Activated CD4-positive, alpha-beta T cell treated with anti-CD3 and anti-CD28 coated beads, Interleukin-2, amount 50 U/mL, for 1 hour (primary cell): ENCODE measurements around the gene IQCN.

Experiments used
- DNase-seq: peaks from one replicate; pipeline ENCODE4 v3.0.0-alpha.2; 2020

The IQCN gene

DNA sequence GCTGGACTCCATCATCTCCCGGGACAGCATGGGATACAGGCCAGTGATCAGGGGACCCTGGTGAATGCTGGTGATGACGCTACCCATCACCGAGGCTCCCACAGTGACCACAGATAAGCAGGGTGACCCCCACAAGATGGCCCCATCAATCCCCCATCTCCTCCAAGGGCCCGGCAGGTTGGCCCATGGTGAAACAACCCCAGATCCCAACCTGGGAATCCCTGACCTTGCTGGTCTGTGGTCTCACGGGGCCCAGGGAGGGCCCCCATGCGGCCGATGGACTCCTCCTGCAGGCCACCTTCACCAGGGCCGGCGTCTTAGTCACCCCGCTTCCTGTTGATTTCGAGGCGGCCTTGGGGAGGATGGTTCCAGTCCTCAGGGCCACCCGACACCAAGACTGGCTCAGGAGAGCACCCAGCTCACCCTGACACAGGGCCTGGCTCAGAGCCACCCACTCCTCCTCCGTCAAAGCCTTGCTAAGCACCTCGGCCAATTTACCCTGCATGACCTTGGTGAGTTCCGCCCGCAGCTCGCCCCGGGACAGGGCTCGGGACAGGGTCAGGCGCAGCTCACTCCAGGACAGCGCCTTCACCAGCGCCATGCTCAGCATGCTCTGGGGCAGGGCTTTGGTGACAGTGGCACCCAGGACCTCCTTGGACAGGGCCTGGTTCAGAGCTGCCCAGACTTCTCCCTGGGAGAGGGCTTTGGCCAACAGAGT lies 10.0 kb downstream of the IQCN start:
- DNase-seq, result no peak

DNA sequence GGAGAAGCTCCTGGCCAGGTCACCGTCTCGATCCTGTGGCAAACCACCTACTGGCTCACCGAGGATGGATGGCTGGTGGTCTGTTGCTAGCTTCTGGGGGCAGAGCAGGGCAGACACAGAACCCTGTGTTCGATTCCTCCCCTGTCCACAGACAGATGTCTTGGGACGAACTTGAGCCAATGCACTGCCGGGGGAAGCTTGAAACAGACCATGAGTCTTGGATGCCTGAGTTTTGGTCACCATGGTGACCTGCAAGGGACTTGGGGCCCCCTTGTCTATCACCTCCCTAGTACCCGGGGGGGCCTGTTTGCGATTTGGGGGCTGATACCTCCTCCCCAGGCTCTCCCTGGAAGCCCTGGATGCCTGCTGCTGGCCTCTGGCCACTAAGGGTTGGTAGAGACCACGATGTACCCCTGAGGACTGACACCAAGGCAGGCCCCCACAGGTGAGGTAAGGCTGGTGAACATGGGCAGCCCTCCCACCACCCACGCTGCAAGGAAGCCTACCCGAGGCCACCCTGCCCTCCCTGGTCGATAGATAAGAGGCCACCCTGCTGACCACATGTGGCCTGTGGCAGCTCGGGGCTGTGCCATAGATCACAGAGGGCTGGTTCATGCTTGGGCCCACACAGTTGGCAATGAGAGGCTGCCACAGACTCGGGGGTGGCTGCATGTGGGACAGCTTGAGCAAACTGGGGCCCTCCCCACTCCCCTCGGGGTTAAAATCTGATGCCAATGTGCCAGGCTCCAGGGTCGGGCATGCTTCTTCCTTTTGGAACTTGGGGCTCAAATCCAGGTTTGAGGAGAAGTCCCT lies 10.7 kb downstream of the IQCN start:
- DNase-seq, result no peak

DNA sequence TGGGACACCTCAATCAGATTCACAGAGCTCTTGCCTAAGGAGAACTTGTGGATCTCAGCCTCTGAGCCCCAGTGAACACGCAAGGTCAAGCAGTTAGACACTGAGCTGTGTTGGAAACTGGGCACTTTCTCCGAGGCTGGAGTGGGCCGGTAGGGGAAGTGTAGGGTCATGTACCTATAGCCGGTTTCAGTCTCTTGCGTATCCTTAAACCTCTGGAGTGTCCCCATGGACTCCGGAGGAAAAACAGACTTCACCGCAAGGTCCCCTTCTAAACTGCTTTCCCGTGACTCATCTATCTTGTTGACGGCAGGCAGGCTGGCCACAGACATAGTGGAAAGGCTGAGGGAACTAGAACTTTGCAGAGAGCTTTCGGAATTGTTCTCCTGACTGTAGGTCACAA lies 11.3 kb downstream of the IQCN start:
- no peak for DNase-seq

DNA sequence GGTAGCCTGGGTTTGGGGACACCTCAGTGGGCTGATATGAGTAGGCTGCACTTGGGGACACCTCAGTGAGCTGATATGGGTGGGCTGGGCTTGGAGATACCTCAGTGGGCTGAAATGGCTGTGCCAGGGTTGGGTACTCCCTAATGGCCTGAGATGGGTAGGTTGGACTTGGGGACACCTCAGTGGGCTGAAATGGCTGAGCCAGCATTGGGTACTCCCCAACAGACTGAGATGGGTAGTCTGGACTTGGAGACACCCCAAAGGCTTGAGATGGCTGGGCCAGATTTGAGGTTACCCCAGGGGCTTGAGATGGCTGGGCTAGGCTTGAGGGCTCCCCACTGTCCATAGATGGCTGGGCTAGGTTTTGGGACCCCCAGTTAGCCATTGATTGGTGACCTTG lies 12.1 kb downstream of the IQCN start:
- no peak for DNase-seq

DNA sequence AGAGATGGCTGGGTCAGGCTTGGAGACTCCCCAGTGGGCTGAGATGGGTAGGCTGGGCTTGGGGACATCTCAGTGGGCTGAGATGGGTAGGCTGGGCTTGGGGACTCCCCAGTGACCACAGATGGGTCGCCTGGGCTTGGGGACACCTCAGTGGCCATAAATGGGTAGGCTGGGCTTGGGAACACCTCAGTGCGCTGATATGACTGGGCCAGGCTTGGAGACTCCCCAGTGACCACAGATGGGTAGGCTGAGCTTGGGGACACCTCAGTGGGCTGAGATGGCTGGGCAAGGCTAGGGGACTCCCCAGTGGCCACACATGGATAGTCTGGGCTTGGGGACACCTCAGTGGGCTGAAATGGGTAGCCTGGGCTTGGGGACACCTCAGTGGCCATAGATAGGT lies 12.8 kb downstream of the IQCN start:
- DNase-seq, result no peak

DNA sequence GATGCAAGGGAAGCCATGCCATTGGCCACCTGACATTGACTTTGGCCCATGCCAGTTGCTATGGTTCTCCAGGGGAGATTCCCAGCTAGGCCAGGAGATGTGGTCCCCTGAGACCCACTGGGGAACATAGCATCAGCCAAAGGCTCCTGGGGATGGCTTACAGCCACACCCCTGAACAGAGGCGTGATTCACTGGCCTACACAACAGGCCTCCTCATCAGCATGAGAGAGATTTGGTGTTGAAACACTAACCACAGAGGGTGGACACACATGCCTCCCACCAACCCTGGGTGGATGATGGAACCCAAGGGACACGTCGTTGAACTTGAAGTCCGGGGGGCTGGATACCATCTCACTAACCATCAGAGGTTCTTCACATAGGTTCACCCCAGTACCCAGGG lies 14.4 kb downstream of the IQCN start:
- DNase-seq, result no peak

DNA sequence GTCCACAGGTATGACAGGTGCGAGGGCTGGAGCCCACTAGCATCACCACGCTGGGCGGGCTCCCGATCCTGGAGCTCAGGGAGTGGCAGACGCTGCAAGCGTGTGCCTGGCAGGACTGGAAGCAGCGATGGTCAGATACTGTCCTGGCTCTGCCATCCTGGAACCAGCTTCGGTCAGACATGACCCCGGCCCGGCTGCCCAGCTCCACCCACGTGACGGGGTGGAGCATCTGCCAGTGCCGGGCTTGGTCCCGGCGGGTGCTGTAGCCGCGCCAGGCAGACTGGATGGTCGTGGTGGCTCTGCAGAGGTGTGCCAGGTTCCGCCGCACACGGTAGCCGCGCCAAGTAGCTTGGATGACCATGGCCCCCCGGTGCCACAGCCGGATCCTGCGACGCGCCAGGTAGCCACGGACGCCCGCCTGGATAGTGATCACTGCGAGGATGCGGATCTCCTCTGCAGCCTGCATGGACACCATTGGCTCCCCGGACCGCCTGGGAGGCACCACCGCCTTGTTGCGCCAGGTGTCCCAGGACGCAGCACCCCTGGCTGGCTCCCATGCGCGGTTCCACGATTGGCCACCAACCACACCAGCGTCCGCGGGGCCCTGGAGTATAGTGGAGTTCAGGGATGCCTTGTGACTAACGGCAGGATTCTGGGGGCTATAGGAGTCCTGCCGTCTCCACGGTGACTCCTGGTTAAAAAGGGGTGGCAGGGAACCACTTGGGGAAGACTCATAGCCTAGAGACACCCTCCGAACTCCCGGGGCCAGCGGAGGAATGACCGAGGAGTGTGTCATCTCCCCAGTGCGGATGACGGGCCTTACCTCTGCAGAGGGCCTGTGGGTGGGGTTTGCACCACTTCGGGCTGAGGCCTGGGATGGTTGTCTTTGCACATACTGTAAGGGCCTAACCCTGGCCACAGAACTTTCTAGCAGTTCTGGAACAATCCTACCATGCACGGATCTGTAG lies 16.5 kb downstream of the IQCN start:
- no peak for DNase-seq

DNA sequence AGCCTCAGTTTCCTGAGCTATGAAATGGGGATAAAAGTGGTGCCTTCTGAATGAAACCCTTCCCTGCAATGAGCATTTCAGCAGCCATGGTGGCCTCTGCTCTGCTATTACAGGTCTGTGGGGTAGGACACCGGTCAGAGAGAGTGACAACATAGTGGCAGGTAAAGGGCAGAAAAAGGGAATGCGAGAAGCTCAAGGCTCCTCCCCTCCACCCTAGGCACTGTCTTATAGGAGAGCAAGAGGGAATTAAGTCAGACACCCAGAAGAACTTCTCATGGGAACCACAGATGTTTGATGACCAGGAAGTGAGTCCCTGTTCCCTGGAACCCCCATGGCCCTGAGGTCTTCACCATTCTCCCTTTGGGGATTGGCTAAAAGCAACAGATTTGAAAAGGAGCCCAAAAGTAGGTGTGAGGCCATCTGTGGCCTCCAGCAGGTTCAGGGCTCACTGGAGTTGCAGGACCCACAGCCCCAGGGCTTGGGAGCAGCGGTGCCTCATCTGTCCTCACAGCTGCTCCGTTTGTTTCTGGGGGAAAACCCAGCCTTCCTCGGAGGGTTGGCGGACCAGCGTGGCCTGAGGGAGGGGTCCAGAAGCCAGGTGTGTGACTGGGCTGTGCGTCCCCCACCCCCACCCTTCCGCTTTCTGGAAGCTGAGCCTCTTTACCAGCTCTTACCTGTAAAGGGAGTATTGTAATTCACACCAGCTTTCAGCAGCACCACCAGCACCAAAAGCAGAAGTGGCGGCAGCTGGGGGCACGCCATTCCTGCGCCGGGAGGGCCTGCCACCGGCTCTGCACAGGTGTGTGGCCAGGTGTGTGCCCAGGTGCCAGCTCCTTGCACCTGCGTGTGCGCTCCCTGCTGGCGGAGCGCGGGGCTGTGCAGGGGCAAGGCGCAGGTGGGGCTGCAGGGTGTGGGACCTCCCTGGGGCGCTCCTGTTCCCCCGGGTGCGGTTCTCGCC lies 19.4 kb downstream of the IQCN start:
- DNase-seq, result no peak

DNA sequence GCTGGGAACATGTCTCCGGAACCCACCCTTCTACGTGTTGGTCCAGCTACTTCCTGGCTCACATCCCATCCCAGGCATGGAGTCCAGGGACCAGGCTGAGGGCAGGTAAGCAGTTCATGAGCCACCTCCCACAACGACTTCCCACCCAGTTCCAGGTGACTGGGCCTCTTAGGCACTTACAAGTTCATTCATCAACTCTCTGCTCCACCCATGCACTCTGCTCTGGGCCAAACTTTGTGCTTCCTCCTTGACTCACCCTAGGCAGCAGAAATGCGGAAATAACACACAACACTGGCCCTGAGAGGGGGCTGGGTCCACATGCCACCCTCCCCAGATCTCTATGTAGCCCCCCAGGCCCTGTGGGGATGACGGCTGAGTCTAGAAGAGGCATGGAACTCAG lies 20.5 kb downstream of the IQCN start:
- no peak for DNase-seq

DNA sequence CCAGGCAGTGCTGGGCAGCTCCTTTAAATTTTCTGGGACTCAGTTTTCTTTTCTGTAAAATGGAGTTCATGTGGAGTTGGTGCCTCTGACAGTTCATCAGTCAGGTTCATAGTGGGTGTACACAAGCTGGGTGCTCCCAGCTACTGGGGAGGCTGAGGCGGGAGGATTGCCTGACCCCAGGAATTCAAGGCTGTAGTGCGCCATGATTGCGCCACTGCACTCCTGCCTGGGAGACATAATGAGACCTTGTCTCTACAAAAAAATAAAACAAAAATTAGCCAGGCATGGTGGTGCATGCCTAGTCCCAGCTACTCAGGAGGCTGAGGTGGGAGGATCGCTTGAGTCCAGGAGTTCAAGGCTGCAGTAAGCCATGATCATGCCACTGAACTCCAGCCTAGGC lies 21.1 kb downstream of the IQCN start:
- no peak for DNase-seq

DNA sequence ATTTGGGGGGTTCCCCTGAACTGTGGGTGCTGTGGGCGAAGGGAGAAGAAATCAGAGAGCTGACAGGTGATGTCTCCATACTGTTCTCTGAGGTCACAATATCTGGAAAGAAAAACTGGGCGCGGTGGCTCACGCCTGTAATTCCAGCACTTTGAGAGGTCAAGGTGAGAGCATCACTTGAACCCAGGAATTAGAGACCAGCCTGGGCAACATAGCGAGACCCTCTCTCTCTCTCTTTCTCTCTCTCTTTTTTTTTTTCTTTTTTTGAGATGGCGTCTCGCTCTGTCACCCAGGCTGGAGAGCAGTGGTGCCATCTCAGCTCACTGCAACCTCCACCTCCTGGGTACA lies 21.9 kb downstream of the IQCN start:
- DNase-seq, result no peak

DNA sequence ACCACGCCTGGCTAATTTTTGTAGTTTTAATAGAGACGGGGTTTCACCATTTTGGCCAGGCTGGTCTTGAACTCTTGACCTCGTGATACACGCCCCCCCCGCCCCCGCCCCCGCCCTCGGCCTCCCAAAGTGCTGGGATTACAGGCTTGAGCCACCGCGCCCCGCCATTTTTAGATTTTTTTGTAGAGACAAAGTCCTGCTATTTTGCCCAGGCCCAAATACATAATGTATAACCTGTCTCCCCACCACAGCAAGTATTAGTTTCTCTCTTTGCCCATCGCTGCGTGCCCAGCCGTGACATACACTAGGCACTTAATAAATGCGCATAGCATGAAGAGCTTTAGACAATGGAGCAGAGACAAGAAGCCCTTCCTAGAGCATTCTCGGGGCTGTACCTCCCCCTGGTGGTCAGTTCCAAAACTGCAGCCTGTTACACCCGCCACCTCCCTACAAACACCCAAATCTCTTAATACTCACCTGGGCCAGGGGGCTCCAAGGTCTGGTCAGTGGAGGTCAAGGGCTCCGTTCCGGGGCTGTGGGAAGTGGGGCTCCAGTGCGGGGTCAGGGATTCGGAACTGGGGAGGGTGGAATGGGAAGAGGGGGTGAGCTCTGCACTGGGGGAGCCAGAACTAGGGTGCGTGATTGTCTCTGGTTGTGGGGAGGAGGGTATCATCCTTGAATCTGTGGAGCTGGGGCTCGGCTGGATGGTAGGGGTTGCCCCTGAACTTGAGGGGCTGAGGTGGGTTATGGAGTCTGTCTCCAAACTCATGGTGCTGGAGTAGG lies 22.5 kb downstream of the IQCN start:
- DNase-seq, result peak; percentile 84

DNA sequence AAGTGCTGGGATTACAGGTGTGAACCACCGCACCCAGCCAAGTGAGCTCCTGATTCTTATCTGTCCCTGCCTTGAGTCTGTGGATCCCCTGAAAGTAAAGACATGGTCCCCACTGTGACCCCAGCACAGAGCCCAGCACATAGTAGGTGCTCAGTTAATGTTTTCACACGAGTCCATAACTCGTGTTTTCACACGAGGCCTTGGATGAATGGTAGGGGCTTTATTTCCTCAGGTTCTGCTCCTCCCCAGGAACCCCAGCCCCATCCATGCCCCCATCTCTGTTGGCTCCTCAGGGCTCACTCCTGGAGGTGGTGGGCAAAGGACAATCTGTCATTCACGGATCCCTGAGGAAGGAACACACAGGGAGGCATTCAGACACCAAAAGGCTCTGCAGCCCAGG lies 24.4 kb downstream of the IQCN start:
- DNase-seq, result no peak

DNA sequence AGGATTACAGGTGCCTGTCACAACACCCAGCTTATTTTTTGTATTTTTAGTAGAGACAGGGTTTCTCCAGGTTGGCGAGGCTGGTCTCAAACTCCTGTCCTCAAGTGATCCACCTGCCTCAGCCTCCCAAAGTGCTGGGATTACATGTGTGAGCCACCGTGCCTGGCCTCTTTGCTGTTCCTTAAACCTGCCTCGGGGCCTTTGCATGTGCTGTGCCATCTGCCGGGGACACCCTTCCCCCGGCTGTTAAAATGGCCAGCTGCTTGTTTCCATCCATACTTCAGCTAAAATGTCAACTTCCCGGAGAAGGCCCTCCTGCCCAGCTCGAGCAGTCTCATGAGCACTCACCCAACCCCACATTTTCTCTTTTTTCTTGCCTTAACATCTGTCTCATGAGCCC lies 29.0 kb downstream of the IQCN start:
- no peak for DNase-seq

DNA sequence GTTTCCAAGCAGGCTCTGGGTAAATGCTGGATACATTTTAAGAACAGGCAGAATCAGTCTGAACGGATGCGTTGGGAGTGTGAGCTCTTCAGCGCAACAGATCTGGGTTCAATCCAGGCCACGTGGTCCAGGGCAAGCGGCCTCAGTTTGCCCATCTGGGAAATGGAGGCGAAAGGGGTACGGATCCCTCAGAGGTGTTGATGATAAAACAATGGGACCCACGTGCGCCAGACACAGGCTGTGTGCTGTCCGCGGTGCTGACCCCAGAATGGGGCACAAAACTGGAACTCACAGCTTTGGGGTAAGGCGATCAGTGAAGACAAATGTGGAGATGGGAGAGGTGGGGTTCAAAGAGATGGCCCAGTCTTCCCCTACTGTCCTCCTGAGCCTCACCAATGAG lies 34.9 kb downstream of the IQCN start:
- DNase-seq, result no peak

DNA sequence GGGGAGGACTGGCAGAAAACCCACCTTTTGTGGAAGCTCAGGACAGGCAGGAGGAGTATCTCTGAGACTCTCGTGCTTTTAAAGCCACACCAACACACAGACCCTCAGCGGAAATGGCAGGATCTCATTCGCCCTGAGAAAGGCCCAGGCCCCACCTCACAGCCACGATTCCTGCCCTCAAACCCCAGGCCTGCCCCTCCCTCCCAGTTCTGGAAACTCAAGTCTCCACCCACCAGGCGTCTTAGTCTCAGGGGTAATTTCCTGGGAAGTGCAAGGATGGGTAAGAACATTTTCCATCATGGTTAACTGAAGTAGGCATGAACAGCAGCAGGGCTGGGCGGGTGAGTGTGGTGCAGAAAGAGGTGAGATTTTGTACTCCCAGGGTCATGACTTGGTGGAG lies 40.1 kb downstream of the IQCN start:
- DNase-seq, result no peak

DNA sequence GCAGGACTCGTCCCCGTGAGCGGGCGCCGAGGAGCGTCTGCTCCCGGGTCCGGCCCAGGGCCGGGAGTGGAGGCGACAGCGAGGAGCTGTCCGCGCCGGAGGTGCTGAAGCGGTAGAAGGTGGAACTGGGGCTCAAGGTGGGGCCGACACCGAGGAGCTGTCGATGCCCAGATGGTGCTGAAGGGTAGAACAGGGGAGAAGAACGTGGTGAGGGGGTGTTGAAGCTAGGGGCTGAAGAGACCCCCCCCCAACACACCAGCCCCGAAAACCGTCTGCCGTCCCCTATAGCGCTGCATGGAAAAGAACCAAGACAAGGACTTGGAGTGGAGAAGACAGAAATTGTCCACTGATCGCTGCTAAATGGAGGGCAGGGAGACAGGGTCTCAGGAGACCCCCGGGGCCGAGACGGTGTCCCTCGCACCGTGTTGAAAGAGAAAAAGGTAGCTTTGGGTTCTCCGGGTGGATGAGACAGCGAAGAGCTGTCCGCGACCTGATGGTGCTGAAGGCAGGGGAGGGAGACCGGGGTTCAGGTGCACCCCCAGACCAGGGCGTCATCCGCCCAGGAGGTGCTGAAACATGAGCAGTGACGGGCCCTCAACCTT lies 40.9 kb downstream of the IQCN start:
- peak; percentile 47 for DNase-seq

DNA sequence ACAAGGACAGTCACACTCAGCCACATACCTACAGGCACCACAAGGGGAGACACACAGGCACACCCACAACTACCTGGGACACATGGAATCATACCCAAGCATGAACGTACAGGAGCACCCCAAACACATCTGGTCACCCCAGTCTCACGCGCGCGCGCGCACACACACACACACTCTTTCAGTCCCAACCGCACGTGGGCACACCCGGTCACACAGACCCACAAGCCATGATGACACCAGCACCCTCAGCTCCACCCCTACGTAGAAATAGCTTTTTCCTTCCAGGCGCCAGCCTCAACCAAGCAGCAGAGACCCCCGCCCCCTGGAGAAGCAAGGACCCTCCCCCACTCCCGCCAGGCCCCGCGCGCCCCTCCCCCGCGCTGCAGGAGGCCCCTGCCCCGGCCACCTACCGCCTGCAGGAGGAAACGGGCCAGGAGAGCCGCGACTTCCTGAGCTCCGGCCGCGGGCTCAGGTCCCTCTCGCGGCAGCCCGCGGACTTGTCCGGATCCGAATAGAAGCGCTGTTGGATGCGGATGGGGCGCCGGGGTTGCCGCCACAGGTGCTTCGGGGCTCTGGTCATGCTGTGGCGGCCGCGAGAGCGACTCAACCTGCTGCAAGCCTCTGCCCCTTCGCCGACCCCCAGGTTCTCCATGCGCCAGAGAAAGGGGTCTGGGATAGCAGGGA lies 41.6 kb downstream of the IQCN start:
- no peak for DNase-seq

DNA sequence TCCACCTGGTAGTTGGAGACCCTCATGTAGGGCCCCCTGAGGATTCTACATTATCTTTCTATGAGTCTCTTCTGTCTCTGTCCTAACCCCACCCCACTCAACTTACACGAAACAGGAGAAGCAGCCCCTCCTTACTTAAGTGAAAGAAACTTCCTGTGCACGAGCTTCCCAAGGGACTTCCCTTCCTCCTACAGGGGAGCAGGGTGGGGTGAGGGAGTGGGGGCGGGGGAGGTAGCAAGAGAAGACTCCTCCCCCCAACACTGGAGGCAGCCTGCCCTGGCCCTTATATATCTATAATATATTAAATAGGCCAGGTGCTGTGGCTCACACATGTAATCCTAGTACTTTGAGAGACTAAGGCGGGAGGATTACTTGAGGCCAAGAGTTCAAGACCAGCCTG lies 42.5 kb downstream of the IQCN start:
- DNase-seq, result no peak

DNA sequence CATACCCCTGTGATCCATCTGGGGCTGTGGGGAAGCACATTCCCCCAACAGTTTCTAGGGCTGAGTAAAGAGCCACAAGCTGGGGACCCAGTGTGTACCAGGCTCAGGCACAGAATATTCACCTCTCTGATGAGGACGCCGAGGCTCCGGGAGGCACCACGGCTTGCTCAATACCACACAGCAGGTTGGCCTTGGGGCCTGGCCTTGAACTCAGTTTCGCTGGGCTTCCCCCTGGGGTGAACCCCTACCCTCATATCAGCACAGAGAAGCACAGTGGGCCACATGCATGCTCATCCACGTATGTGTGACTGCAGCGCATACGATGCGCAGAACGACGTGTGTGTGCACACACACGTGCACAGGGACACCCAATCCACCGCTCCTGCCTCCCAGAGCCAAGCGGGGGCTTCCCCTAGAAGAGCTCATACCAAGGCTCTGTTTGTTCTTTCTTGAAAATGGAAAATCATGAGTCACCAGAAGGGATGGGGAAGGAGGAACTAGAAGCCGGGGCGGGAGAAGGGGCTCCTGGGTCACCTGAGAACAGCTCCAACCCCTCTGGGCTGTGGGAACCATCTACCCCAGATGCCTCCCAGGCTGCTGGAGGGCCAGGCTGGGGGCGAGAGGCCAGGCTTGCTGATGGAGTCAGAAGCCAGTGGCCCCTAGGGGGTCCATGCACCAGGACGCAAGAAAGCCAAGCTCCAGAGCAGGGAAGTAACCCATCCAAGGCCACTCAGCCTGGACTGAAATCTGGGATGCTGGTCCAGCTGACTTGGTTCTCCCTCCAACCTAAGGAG lies 43.1 kb downstream of the IQCN start:
- no peak for DNase-seq
